ENCODE data around the gene RGS14.
A peak's percentile ranks its signal among the peaks of the same experiment; 100 is the strongest.
"Not testable (repeated sequence)": the region's sequence is repeated elsewhere in the genome, so short reads cannot be mapped to it uniquely, and the experiment has no call there.

Gene RGS14

GRCh38 chr5:177346820-177347219 is 10.9 kb upstream of the RGS14 start:
- no peak for DNase-seq

GRCh38 chr5:177347699-177348098 is 10.0 kb upstream of the RGS14 start:
- DNase-seq, result no peak

DNA sequence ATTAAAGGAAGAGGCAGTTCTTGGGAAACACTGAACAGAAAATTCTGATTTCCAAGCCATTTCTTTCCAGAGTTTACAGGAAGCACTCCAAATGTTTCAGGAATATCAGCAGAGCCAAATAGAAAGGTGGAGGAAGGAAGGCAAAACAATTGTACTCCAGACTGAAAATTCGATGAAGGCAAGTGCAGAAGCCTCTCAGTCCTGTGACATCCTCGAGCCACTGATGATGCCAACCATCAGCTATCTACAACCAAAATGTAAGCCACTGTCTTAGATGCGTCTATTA is 8.4 kb upstream of the RGS14 start:
- no peak for DNase-seq

- no peak for DNase-seq
Observed at GRCh38 chr5:177349762-177350161, 8.0 kb upstream of the RGS14 start.

DNA sequence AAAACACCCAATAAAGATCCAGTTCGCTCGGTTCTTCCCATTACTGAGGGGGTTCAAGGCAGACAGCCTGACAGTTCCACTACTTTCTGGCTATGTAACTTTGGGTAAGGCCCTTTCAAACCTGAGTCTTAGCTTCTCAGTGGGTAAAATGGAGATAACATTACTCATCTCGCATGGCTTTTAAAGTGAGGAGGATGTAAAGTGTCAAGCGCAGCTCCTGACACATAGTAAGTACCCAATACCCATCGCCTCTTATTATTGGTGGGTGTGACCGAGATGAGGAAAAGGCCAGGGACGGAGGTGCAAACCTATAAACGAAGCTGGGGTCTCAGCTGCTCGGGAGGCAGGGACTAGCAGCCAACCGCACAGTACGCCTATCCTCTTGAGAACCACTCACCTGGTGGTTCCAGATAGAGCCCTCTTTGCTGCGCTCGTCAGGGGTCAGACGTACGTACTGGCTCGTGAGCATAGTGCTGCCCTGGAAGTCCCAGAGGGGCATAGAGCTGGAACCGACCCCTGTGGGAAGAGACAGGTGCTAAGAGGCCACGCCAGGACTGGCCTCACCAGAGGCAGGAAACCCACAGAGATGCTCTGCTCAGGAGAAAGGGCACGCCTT is 6.8 kb upstream of the RGS14 start:
- no peak for DNase-seq

- peak; percentile 65 to 98 (median 91) for DNase-seq
Observed at GRCh38 chr5:177351392-177352329, 6.1 kb upstream of the RGS14 start, which contains the start of gene LMAN2. Gene LMAN2 (minus strand): TSS chr5:177351668. CDS start chr5:177351647, 21 bp downstream.

DNA sequence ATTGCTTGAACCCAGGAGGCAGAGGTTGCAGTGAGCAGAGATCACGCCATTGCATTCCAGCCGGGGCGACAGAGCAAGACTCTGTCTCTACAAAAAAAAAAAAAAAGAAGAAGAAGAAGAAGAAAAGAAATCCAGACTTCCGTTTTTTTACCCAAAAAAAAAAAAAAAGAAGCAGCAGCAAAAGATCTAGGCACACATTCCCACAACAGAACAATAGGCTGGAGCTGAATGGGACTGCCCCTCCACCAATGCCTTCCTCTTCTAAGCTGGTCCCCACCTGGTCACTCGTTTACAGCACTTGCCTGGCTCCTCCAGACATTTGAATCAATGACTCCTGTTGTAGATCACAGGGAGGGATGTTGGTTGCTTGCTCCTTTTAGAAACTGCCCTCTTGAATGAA is 4.6 kb upstream of the RGS14 start:
- DNase-seq, result no peak

DNA sequence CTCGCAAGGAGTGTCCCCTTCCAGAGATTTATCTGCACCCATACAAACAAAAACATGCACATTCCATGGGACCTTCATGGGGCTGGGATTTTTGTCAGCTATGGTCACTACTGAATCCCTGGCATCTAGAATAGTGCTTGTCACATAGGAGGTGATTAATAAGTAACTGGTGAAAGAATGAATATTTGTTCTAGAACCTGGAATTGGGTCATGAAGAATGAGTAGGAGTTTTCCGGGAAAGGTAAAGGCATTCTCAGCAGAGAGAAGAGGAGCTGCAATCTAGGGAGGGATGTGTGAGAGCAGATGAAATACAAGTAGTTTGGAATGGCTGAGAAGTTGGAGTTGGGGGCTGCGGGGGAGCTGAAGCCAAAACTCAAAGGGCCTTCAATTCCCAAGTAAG is 3.5 kb upstream of the RGS14 start:
- no peak for DNase-seq

DNA sequence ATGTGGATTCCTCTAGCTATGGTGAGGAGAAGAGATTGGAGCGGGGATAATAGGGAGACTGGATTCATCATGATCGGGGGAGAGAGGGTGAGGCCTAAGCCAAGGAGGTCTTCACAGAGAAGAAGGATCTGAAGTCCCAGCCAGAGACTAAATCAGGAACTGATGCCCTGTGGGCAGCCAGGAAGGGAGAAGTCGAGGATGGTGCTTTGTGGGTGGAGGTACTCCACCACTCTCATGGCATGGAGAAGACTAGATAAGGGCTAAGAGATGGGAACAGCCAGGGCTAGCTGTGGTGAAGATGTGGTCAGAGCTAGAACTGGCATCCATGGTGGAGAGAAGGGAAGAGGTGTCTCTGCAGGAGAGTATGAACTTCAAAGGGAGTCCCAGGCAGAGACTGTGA is 3.0 kb upstream of the RGS14 start:
- no peak for DNase-seq

DNA sequence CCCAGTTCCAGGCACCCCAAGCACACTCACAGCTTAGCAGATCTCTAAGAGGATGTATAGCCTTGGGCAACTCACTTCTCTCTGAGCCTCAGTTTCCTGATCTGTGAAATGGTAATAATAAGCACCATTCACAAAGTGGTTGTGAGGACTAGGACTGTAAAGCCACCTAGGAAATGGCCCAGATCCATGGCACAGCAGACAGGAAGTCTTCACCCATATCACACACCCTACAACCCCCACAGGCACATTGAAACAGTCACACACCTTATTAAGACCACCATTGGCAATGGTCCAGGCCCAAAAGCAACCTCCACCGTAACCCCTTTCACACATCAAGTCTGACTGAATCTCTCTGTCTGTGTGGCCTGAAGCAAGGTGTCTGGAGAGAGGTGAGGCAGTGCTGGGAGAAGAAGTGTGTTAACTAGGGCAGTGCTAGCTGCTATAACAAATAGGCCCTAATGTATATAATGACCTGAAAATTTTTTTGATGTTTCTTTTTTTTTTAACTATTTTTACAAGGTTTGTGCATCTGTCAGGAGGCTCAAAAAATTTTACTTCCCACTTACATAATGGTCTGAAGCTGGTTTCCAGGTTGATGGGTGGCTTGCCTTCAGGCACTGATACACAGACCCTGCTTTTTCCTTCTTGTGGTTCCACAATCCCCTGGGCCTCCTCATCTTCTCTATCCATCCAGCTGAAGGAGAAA is 2.4 kb upstream of the RGS14 start:
- no peak for DNase-seq

GRCh38 chr5:177355868-177356168 is 1.9 kb upstream of the RGS14 start:
- no peak for DNase-seq

DNA sequence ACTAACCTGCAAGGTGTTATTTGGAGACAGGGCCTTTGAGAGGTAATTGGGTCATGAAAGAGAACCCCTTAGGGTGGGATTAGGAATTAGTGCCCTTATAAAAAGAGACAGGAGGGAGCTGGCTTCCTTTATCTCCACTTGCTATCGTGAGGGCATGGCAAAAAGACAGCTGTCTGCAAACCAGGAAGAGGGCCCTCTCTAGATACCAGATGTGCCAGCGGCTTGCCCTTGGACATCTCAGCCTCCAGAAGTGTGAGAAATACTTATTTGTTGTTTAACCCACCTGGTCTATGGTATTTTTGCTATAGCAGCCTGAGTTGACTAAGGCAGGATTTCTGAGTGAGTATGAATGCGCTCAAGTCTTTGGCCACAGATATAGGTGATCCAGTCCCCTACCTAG is 978 bp upstream of the RGS14 start:
- DNase-seq, result no peak

DNA sequence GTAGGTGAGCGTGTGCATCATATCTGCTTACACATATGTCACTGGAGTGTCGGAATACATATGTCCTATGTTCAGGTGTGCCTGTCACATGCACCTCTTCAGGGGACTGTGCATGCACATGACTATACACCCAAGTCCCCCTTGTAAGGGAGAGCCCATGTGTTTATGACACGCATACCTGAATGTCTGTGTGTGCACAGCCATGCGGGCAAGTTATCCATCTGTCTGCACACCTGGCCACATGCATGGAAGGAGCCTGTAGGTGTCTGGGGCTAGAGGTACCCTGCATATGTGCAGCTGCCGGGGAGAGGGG is 622 bp upstream of the RGS14 start:
- DNase-seq, result no peak

- DNase-seq, result no peak
Observed at GRCh38 chr5:177358370-177358819, 671 bp downstream of the RGS14 start.

DNA sequence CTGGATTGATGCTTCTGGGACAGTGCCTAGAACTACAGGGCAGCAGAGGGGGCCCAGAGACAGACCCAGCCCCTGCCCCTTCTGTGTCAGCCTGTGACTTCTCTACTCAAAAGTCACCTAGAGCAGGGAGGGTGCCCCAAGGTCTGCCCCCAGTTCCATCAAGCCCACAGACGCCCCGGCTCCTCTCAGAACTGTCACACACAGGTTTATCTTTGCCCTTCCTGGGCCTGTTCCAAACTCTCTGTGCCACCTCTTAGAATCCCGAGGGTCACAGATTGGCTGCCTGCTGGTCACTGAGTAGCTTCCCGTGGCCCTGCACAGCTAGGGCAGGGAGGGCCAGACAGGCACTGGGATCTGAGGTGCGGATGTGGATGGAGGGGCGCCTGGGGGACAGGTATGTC is 1.7 kb downstream of the RGS14 start:
- DNase-seq, result no peak

DNA sequence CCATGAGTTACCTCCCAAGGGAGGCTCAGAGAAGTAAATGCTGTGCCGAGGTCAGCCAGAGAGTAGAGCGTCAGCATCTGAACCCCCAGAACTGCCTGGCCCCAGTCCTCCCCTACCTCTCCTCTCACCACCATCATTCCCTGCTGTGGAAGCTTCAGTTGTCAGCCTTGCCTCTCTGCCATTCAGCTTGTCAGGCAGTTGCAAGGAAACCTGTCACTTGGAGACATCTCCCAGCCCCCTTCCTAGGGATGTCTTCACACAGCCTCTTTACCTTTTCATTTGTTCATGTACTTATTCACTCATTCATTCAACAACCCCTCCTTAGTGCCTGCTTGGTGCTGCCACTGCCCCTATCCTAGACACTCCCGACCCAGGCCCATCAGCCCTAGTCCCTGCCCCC is 2.1 kb downstream of the RGS14 start:
- DNase-seq, result no peak

GRCh38 chr5:177360740-177361139 is 3.0 kb downstream of the RGS14 start:
- not testable (repeated sequence) for DNase-seq

DNA sequence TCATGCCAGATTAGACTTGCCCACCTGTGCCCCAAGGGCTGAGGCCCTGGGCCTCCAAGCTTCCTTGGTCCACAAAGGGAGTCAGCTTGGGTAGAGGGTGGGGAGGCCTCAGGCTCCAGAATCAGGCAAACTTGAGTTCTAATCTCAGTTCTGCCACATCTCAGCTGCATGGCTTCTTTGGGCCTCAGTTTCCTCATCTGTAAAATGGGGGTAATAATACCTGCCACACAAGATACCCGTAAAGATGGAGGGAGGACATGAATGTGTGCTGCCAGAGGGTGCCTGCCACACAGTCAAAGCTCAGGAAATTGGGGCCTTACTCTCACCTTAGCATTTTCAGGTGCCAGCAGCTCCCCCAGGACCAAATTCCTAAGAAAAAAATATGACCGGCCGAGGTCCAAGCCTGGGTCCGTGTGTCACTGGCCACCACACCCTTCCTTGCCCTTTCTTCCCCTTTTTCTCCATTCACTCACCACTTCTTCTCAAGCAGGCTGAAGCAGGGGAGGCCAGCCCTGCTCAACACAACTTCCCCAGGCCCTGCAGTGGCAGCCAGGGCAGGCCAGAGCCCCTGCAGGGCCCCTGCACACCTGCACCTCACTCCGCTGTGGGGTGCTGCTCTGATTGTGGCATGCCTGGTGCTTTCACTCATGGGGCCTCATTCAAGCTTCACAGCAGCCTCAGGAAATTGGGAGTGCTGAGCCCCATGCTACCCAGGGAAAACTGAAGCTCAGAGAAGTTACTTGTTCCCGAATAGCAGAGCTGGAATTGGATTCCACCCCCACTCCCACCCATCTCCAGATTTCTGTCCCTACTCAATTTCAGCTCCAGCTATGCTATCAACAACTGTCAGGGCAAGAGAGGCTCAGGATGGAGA is 3.9 kb downstream of the RGS14 start:
- DNase-seq, result peak in 1 of 58 donors; percentile 49

DNA sequence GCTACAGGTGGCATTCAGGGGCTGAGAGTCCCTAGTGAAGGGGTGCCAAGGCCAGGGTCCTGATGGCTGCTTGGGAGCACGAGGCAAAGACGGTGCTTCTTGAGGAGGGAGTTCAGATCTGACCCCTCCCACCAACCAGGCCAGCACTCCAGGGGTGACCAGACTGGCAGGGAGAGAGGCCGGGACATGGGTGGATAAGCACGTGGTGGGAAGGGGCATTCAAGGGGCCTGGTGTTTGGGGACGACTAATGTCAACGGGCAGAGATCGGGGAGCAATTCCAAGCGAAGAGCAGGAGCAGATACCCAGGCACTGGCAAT is 4.5 kb downstream of the RGS14 start:
- DNase-seq, result no peak

- DNase-seq, result peak in 3 of 58 donors; percentile 19 to 74 (median 31)
Observed at GRCh38 chr5:177362610-177363507, 5.1 kb downstream of the RGS14 start.

- DNase-seq, result no peak
Observed at GRCh38 chr5:177363565-177363964, 5.8 kb downstream of the RGS14 start.
